HepG2 (cell line): Measurements from ENCODE around the gene KIAA1217. TPM values are rescaled to one million over a fixed set of nuclear protein-coding genes. Genes with fewer than 3 reads are reported as not detected.

Experiments
- ATAC-seq: fragments of 200-7000 bp; cut with Tn5 transposase; 3 replicates; pipeline ENCODE4 v1.9.1; 2020; ENCODE audit warnings: mild to moderate bottlenecking, moderate library complexity
- BruUV-seq: library from RNA; stranded (reverse); fragments of 400-500 nt; replicated peaks from 2 replicates; lab custom pipeline; 2021; lab: Mats Ljungman, UMichigan
- CTCF ChIA-PET: fragments of 300-600 bp; formaldehyde crosslinking; extraction: SDS; loops from one replicate; lab custom pipeline; 2021; ENCODE audit warnings: low total read pairs, inconsistent platforms, low intra/inter-chr PET ratio; lab: Yijun Ruan, JAX
- POLR2A ChIA-PET: fragments of 350-600 bp; sonication (Branson Sonifier 250); formaldehyde crosslinking; loops from one replicate; lab custom pipeline; 2020; ENCODE audit warnings: antibody characterized with exemption, inconsistent platforms; lab: Yijun Ruan, JAX
- DNase-seq: peaks from one replicate; pipeline ENCODE4 v3.0.0-alpha.2; 2015; ENCODE audit warnings: low spot score
- FAIRE-seq: peaks from 3 replicates; lab custom pipeline; 2011; peaks lifted over from hg19 to GRCh38; lab: Jason Lieb, UNC
- H2AFZ ChIP-seq: one replicate; pipeline ENCODE4 v1.6.1; 2011; ENCODE audit warnings: low read length, inconsistent platforms
- H3K27ac ChIP-seq: fragments of 300-600 bp; 3 replicates; pipeline ENCODE4 v1.8.0; 2011; ENCODE audit warnings: mixed run types, mild to moderate bottlenecking, mixed read lengths, low read length, inconsistent platforms; ENCODE audit not compliant: insufficient read depth; ENCODE audit errors: extremely low read length
- H3K27me3 ChIP-seq, 2 experiments: fragments of 200-600 bp in 1 of 2; 2 replicates in 1 of 2; 3 replicates in 1 of 2; pipeline versions ENCODE4 v1.6.0 to v1.8.0; 2011; ENCODE audit warnings: low read length in 2 of 2, mild to moderate bottlenecking in 2 of 2, moderate library complexity in 2 of 2, inconsistent platforms in 1 of 2; ENCODE audit not compliant: insufficient read depth in 2 of 2, control insufficient read depth in 1 of 2
- H3K36me3 ChIP-seq, 2 experiments: fragments of 200-600 bp in 1 of 2; replicated peaks in 1 of 2; 2 replicates in 1 of 2; 3 replicates in 1 of 2; pipeline versions ENCODE4 v1.5.1 to v1.8.0; 2011; ENCODE audit warnings: low read length in 2 of 2, inconsistent platforms in 1 of 2; ENCODE audit not compliant: insufficient read depth in 2 of 2, control insufficient read depth in 1 of 2
- H3K4me1 ChIP-seq: 2 replicates; pipeline ENCODE4 v1.5.1; 2012; ENCODE audit warnings: low read length, inconsistent platforms; ENCODE audit not compliant: insufficient read depth
- H3K4me2 ChIP-seq: 2 replicates; pipeline ENCODE4 v1.6.0; 2011; ENCODE audit warnings: low read depth, low read length, inconsistent platforms
- H3K4me3 ChIP-seq, 3 experiments: fragments of 200-600 bp in 1 of 3; sonication (generic), shearing (Covaris generic) in 1 of 3; replicated peaks in 1 of 3; 2 replicates each; pipeline ENCODE4 v1.5.1; 2011 to 2016; ENCODE audit warnings: low read length in 3 of 3, inconsistent platforms in 2 of 3, low read depth in 2 of 3, mild to moderate bottlenecking in 2 of 3, control low read depth in 1 of 3, mixed read lengths in 1 of 3; ENCODE audit not compliant: insufficient read depth in 1 of 3
- H3K79me2 ChIP-seq: one replicate; pipeline ENCODE4 v1.6.1; 2011; ENCODE audit warnings: low read length, inconsistent platforms; ENCODE audit not compliant: insufficient read depth
- H3K9ac ChIP-seq: 2 replicates; pipeline ENCODE4 v1.6.0; 2011; ENCODE audit warnings: mild to moderate bottlenecking, low read depth, low read length, inconsistent platforms; ENCODE audit not compliant: insufficient read depth
- H3K9me3 ChIP-seq: 2 replicates; pipeline ENCODE4 v1.5.1; 2012; ENCODE audit warnings: mild to moderate bottlenecking, low read length
- H4K20me1 ChIP-seq: 2 replicates; pipeline ENCODE4 v1.6.0; 2011; ENCODE audit warnings: inconsistent platforms, mild to moderate bottlenecking, low read length, moderate library complexity; ENCODE audit not compliant: insufficient read depth
- CBX5 ChIP-seq: sonication (generic); formaldehyde crosslinking; IDR thresholded peaks from 2 replicates; pipeline ENCODE4 v1.4.0; 2020; ENCODE audit warnings: missing genetic modification reagents, borderline replicate concordance
- CC2D1A ChIP-seq: sonication (generic); formaldehyde crosslinking; IDR thresholded peaks from 2 replicates; pipeline ENCODE4 v1.8.1; 2023; ENCODE audit warnings: mild to moderate bottlenecking, missing genetic modification reagents
- GPN1 ChIP-seq: sonication (generic); formaldehyde crosslinking; IDR thresholded peaks from 2 replicates; pipeline ENCODE4 v1.5.1; 2020; ENCODE audit warnings: missing genetic modification reagents, borderline replicate concordance
- KDM5B ChIP-seq: sonication (generic); formaldehyde crosslinking; IDR thresholded peaks from 2 replicates; pipeline ENCODE4 v1.4.0; 2020; ENCODE audit warnings: missing genetic modification reagents, mild to moderate bottlenecking, borderline replicate concordance
- NR2C2 ChIP-seq: sonication (generic); formaldehyde crosslinking; IDR thresholded peaks from 2 replicates; pipeline ENCODE4 v1.4.0; 2020; ENCODE audit warnings: missing genetic modification reagents, mild to moderate bottlenecking, moderate library complexity, borderline replicate concordance
- NR2F1 ChIP-seq, 2 experiments: fragments of 450-650 bp in 1 of 2; formaldehyde crosslinking in 1 of 2; IDR thresholded peaks; 2 replicates each; pipeline versions ENCODE4 v1.5.0 to v1.6.1; 2016 to 2020; ENCODE audit warnings: mild to moderate bottlenecking in 1 of 2, missing compliant biosample characterization in 1 of 2, missing genetic modification reagents in 1 of 2, moderate library complexity in 1 of 2
- POLR2G ChIP-seq: fragments of 200-400 bp; formaldehyde crosslinking; IDR thresholded peaks from 2 replicates; pipeline ENCODE4 v1.6.1; 2018; ENCODE audit warnings: mild to moderate bottlenecking, low read depth, low read length, moderate library complexity
- RNF2 ChIP-seq: fragments of 450-650 bp; conservative IDR thresholded peaks from 2 replicates; pipeline ENCODE4 v1.6.1; 2016; ENCODE audit warnings: low read depth
- SETDB1 ChIP-seq: sonication (generic); formaldehyde crosslinking; IDR thresholded peaks from 2 replicates; pipeline ENCODE4 v1.5.1; 2020; ENCODE audit warnings: missing genetic modification reagents, mild to moderate bottlenecking, borderline replicate concordance
- THRA ChIP-seq: sonication (generic); formaldehyde crosslinking; IDR thresholded peaks from 2 replicates; pipeline ENCODE4 v1.4.0; 2020; ENCODE audit warnings: missing genetic modification reagents, borderline replicate concordance
- ZBTB7B ChIP-seq: sonication (generic); formaldehyde crosslinking; IDR thresholded peaks from 2 replicates; pipeline ENCODE4 v1.4.0; 2020; ENCODE audit warnings: missing genetic modification reagents
- ZNF12 ChIP-seq: sonication (generic); formaldehyde crosslinking; IDR thresholded peaks from 2 replicates; pipeline ENCODE4 v1.5.0; 2020; ENCODE audit warnings: missing genetic modification reagents
- ZSCAN20 ChIP-seq: sonication (generic); formaldehyde crosslinking; IDR thresholded peaks from 2 replicates; pipeline ENCODE4 v1.4.0; 2020; ENCODE audit warnings: missing genetic modification reagents, mild to moderate bottlenecking, borderline replicate concordance
- WGBS: methylation state at CpG from one replicate; pipeline ENCODE4 v1.1.6; 2017; ENCODE audit warnings: low lambda C conversion rate; 5-methylcytosine and 5-hydroxymethylcytosine counted together
- in situ Hi-C: cut with HindIII; loops from 2 replicates; pipeline ENCODE4 v1.10.0; 2017; ENCODE audit warnings: low pct_unique_long_range_greater_than_20kb; ENCODE audit not compliant: extremely low pct_ligation_motif_present
- intact Hi-C: fragments of 100-400 bp; cut with micrococcal nuclease; formaldehyde crosslinking; loops from one replicate; pipeline ENCODE4 v1.10.0; 2022; ENCODE audit not compliant: unreplicated experiment
- polyA plus RNA-seq, 8 experiments: library from polyadenylated mRNA; depleted of rRNA in 3 of 8; stranded (reverse) in 7 of 8; unstranded in 1 of 8; fragments of >200 nt; fragmentation: Illumina TruSeq in 4 of 8; extraction: Trizol in 4 of 8; gene quantifications; 2 replicates each; pipeline versions ENCODE4 v1.2.1 to v1.2.3, GENCODE V29; 2011 to 2016; ENCODE audit warnings: low read depth in 4 of 8, missing spikeins in 1 of 8, mixed read lengths in 1 of 8; ENCODE audit not compliant: insufficient read depth in 1 of 8
- total RNA-seq, 5 experiments: library from RNA; depleted of rRNA; stranded (reverse); fragments of >200 nt; fragmentation: Illumina TruSeq; extraction: Trizol; gene quantifications; 2 replicates each; pipeline ENCODE4 v1.2.3, GENCODE V29; 2016; ENCODE audit warnings: low read depth in 1 of 5
- TF ChIP-seq, protein P1 (sequence below): sonication (generic); formaldehyde crosslinking; IDR thresholded peaks from 2 replicates; pipeline ENCODE4 v1.5.1; 2020; ENCODE audit warnings: missing genetic modification reagents, mild to moderate bottlenecking, borderline replicate concordance
- TF ChIP-seq, protein P2 (sequence below): IDR thresholded peaks from 2 replicates; pipeline ENCODE4 v1.6.1; 2016; ENCODE audit warnings: missing biosample characterization, missing genetic modification reagents, low read depth
- TF ChIP-seq, protein P3 (sequence below): sonication (generic); formaldehyde crosslinking; IDR thresholded peaks from 2 replicates; pipeline ENCODE4 v1.4.0; 2020; ENCODE audit warnings: missing genetic modification reagents

KIAA1217 gene
- total and polyA plus RNA-seq, 2 of the 13 experiments (the other 11 are each of a cell fraction or from before 2014, with no cell fraction given) = 4.6 to 10.9 TPM

GRCh38 chr10:24574578-24575155, 365.7 kb downstream of the KIAA1217 start:
- Histone ChIP-seq H3K27ac (no peak overlapping the region), H3K9ac (no peak overlapping the region), H3K4me1 (no peaks in the 10 kb centered on the region), H3K4me3 (no peak overlapping the region), H3K36me3 (no peaks in the 10 kb centered on the region), H3K4me2 (no peak overlapping the region), H3K79me2 (no peaks in the 10 kb centered on the region), H3K9me3 (no peaks in the 10 kb centered on the region), H4K20me1 (no peaks in the 10 kb centered on the region), H2AFZ (no peak overlapping the region), H3K27me3 (peaks cover 3 to 5% of the 10 kb centered on the region in 2 experiments; a peak in 2 of 5 replicates)
- WGBS = 90% methylated on average over 3 of the region's 3 CpGs
- CTCF ChIA-PET = no interaction called here
- FAIRE-seq (no peak), DNase-seq (no peak), ATAC-seq (peak; percentile 58)
- POLR2A ChIA-PET = no interaction called here
- no TSS peak for BruUV-seq
- in situ Hi-C loops = no loop called here
- intact Hi-C loops = no loop called here
- TF ChIP-seq NR2F1 (CRISPR knock-in tag; IDR thresholded peaks at IDR 0.05) = no peak
- no peak for TF ChIP-seq POLR2G
- TF ChIP-seq RNF2 = no peak
- TF ChIP-seq CC2D1A (CRISPR knock-in tag) = no peak
- no peak for TF ChIP-seq ZSCAN20 (CRISPR knock-in tag)
- TF ChIP-seq GPN1 (CRISPR knock-in tag) = no peak
- TF ChIP-seq KDM5B = no peak
- TF ChIP-seq SETDB1 (CRISPR knock-in tag) = no peak
- no peak for TF ChIP-seq ZNF12 (CRISPR knock-in tag)
- TF ChIP-seq NR2C2 (CRISPR knock-in tag) = no peak
- TF ChIP-seq THRA (CRISPR knock-in tag) = no peak
- no peak for TF ChIP-seq CBX5 (CRISPR knock-in tag)
- TF ChIP-seq ZBTB7B = no peak
- TF ChIP-seq, protein P1, sequence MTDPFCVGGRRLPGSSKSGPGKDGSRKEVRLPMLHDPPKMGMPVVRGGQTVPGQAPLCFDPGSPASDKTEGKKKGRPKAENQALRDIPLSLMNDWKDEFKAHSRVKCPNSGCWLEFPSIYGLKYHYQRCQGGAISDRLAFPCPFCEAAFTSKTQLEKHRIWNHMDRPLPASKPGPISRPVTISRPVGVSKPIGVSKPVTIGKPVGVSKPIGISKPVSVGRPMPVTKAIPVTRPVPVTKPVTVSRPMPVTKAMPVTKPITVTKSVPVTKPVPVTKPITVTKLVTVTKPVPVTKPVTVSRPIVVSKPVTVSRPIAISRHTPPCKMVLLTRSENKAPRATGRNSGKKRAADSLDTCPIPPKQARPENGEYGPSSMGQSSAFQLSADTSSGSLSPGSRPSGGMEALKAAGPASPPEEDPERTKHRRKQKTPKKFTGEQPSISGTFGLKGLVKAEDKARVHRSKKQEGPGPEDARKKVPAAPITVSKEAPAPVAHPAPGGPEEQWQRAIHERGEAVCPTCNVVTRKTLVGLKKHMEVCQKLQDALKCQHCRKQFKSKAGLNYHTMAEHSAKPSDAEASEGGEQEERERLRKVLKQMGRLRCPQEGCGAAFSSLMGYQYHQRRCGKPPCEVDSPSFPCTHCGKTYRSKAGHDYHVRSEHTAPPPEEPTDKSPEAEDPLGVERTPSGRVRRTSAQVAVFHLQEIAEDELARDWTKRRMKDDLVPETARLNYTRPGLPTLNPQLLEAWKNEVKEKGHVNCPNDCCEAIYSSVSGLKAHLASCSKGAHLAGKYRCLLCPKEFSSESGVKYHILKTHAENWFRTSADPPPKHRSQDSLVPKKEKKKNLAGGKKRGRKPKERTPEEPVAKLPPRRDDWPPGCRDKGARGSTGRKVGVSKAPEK (CRISPR knock-in tag) = no peak
- TF ChIP-seq, protein P2, sequence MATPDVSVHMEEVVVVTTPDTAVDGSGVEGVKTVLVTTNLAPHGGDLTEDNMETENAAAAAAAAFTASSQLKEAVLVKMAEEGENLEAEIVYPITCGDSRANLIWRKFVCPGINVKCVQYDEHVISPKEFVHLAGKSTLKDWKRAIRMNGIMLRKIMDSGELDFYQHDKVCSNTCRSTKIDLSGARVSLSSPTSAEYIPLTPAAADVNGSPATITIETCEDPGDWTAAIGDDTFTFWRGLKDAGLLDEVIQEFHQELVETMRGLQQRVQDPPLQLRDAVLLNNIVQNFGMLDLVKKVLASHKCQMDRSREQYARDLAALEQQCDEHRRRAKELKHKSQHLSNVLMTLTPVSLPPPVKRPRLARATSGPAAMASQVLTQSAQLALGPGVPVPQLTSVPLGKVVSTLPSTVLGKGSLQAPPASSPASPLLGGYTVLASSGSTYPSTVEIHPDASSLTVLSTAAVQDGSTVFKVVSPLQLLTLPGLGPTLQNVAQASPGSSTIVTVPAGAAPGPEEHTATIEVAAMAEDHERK (CRISPR knock-in tag) = no peak
- TF ChIP-seq, protein P3, sequence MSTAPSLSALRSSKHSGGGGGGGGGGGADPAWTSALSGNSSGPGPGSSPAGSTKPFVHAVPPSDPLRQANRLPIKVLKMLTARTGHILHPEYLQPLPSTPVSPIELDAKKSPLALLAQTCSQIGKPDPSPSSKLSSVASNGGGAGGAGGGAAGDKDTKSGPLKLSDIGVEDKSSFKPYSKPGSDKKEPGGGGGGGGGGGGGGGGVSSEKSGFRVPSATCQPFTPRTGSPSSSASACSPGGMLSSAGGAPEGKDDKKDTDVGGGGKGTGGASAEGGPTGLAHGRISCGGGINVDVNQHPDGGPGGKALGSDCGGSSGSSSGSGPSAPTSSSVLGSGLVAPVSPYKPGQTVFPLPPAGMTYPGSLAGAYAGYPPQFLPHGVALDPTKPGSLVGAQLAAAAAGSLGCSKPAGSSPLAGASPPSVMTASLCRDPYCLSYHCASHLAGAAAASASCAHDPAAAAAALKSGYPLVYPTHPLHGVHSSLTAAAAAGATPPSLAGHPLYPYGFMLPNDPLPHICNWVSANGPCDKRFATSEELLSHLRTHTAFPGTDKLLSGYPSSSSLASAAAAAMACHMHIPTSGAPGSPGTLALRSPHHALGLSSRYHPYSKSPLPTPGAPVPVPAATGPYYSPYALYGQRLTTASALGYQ (CRISPR knock-in tag) = no peak
